GM12872 (cell line): ENCODE results near the gene RASAL3.
A peak's percentile ranks its signal among the peaks of the same experiment; 100 is the strongest.

Experiments used
- TF ChIP-seq, protein P1 (sequence below): IDR thresholded peaks from 3 replicates; pipeline ENCODE4 v1.5.1; 2011; ENCODE audit warnings: low read depth, mild to moderate bottlenecking, low read length, moderate library complexity; ENCODE audit not compliant: insufficient read depth

RASAL3 gene

DNA sequence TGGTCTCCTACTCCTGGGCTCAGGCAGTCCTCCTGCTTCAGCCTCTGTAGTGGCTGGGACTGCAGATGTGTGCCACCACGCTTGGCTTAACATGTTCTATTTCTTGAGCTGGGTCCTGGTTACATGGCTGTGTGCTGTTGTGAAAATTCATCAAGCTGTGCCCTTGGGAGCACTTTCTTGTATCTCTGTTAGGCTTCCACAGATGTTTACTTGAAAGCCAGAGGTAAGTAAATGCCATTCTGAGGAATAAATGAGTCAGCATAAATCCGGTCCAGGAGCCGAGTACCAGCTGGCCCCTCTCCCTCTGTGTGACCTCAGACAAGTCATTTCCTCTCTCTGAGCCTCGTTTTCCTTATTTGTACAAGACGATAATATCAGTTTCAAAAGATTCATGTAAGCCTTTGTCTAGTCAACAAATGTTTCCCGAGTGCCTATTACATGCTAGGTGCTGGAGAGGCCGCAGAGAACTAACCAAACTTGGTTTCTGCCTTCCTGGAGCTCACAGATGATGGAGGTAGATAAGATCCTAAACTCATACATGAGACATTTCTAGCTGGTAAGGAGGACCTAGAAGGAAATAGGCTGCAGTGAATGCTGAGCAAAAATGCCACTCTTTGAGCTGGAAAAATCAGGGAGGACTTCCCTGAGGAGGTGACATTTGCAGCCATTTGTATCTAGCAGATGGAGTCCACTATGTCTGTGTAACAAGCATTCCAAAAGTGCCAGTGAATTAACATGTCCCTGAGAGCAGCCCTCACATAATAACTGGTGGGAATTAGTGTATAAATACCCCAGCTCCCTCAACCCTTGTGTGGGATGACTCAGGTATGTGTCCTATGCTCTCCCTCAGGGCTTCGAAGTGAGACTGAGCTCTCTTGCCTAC, 2.7 kb upstream of the RASAL3 start:
- TF ChIP-seq, protein P1, sequence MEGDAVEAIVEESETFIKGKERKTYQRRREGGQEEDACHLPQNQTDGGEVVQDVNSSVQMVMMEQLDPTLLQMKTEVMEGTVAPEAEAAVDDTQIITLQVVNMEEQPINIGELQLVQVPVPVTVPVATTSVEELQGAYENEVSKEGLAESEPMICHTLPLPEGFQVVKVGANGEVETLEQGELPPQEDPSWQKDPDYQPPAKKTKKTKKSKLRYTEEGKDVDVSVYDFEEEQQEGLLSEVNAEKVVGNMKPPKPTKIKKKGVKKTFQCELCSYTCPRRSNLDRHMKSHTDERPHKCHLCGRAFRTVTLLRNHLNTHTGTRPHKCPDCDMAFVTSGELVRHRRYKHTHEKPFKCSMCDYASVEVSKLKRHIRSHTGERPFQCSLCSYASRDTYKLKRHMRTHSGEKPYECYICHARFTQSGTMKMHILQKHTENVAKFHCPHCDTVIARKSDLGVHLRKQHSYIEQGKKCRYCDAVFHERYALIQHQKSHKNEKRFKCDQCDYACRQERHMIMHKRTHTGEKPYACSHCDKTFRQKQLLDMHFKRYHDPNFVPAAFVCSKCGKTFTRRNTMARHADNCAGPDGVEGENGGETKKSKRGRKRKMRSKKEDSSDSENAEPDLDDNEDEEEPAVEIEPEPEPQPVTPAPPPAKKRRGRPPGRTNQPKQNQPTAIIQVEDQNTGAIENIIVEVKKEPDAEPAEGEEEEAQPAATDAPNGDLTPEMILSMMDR = no peak

DNA sequence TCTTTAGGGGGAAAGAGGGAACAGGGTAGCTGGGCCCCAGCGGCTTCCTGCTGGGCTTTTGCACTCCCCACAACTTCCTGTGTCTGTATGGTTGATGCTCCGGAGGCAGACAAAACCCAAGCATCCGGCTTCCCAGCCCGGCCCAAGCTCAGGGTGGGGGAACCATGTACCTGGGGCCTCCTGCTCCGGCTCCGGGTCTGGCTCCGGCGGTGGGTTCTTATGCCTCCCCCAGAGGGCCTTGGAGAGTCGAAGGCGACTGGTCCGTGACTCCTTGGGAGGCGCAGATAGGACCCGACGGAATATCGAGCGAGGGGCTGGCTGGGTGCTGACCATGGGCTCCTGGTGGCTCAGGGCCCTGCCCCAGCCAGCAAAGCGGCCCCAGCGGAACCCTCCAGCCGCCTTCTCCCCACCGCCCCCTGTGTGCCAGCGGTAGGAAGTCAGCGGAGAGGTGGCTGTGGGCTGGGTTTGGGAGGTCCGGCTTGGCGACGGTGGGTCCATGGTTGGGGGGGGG, 428 bp downstream of the RASAL3 start:
- TF ChIP-seq, protein P1 = peak; percentile 16; the same call in 1 of the 3 replicates

DNA sequence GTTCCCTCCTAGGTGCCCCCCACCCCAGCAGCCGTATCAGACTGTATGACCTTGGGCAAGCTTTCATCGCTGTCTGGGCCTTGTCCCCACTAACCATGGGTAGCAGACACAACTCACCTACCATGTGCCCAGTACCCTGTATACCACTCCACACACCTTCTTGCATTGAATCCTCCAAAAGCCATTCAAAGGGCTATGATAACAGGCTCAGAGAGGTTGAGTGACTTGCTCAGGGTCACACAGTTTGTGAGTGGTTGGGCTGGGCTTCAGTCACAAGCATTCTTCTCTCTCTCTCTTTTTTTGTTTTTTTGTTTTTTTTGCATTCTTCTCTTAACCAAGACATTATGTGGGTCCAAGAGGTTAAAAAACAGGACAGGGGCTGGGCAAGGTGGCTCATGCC, 2.6 kb downstream of the RASAL3 start:
- TF ChIP-seq, protein P1 = no peak

DNA sequence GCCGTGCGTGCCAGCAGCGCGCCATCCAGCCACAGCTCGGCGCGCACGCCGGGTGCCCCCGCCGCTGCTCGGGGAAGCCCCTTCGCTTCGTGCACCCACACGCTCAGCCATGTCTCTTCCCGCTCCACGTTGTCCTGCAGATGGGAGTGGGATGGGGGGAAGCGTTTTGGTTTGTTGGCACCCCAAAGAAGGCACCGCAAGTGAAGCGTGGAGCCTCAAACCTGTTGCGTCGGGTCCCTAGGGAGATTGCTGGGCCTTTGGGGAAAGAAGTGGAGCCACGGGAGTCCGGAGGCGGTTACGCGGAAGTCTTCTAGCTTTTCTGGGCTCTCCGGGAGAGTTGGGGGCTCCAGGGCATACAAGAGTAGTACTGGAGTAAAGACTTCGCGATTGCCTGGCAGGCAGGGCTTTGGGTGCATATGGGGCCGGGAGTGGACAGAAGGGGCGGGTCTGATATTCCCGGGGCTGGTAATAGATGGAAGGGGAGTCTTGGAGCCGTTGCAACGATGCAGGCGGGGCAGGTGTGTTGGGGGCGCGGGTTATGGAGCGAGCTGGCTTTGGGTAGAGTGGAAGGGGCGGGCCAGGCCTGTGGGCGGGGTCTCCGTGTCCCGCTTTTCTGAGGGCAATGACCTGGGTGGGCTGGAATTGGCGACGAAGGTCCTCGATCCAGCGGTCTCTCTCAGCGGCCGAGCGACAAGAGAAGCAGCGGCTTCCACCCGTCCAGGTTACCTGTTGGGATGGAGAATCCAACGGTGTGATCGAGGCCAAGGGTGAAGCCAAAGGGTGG, 6.5 kb downstream of the RASAL3 start:
- TF ChIP-seq, protein P1 = no peak

DNA sequence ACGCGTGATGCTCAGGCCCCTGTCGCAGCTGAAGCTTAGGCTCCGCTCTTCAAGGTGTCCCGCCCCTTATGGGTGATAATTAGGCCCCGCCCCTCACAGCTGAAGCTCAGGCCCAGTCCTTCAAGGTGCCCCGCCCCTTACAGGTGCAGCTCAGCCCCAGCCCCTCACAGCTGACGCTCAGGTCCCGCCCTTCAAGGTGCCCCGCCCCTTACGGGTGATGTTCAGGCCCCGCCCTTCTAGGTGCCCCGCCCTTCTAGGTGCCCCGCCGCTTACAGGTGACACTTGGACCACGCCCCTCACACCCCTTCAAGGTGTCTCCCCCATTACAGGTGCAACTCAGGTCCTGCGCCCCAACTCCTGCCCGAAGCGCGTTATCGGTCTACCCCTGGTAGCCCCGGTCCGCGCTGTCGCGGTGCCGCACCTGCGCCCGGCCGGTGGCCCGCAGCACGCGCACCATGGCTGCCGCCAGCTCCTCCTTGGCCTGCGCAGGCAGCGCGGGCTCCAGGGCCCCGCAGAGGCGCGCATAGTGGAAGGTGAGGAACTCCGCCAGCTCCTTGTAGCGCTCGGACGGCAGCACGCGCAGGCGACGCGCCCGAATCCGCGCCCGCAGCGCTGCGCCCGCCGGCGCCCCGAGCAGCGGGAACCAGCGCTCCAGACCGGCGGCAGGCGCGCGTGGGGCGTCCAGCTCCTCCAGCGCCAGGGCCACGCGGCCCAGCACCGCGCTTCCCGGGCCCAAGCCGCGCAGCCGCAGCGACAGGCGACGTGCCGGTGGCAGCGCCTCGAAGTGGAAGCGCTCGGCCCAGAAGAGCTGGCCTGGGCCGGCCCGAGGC, 7.3 kb downstream of the RASAL3 start:
- TF ChIP-seq, protein P1 = no peak

DNA sequence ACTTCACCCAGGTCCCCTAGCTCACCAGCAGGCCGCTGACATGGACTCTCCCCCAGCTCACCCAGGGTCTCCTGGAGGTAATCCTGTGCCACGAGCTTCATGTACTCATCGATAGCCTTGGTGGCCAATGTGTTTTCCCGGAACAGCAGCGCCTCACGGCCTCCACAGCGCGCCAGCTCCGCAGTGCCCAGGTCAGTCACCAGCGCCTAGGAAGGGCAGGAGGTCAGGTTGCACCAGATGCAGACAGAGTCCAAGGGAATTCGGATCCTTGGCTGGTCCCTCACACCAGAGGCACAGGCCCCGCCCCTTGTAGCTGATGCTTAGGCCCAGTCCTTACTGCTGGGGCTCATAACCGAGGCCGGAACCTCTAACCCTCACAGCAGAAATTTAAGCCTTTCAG, 7.9 kb downstream of the RASAL3 start:
- TF ChIP-seq, protein P1 = no peak
